HG03460 (cell line): ENCODE results near the gene SH2B3.
"Not testable (repeated sequence)": the region's sequence is repeated elsewhere in the genome, so short reads cannot be mapped to it uniquely, and the experiment has no call there.

ENCODE experiments used
- ATAC-seq: cut with Tn5 transposase; IDR thresholded peaks from one replicate; pipeline ENCODE4 v1.9.1; 2021; ENCODE audit not compliant: unreplicated experiment

The SH2B3 gene

DNA sequence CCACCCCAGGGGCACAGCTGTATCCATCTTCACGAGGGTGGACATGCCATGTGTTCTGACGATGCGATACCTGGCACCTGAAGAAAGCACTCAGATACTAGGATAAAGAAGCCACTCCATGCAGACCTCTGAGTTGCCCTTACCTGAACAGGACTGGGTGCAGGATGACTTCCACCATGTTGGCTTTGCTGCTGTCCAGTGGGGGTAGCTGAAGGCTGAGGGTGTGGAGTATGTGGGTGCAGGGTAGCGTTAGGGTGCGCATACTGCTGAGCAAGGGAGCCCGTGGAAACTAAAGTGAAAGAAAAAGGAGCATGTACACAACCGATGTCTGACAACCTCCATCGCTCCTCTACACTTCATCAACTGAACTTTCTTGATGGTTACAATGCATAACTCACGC, 51.3 kb downstream of the SH2B3 start:
- no peak for ATAC-seq

DNA sequence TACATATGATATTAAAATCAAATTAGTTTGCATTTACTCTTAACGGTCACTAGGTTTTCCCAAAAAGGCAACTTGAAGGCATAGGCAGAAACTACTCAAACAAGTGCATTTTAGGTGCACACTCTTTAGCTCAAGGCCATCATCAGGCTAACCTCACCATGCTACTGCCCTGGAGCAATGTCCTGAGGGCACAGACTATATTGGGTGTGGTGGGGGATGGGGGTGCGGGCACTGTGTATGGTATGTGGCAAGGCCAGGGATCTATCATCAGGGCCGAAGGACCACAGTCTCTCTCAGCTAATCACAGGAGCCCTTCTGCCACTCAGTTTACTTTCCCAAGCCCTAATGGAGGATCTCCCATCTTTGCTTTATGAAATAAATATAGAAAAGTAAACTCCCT, 51.9 kb downstream of the SH2B3 start:
- ATAC-seq = no peak

DNA sequence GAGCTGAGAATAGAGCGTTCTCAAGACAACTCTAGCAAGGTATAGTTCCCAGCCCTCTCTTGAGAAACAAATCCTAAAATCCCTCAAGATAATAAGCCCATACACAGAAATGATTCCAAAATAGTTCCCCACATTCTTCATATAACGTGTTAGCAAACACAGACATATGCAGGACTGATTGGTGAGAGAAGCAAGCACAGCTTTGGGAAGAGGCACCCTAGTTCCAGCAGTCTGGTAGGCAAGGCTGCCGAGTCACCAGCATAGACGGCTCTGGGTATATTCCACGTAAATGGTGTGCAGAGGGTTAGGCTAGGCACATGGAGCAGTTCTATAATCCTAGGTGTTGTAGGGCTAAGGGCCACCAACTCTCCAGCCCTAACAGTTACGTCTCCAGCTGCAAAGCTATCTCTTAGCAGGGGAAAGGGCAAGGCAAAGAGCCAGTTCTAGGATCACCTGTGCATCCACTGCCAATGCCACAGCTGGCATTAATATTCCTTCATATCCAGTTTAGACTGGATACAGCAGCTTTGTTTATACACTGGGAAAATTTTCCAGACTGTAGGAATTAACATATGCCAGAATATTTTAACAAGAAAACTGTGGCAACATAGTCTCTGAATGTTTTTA, 52.9 kb downstream of the SH2B3 start:
- no peak for ATAC-seq

DNA sequence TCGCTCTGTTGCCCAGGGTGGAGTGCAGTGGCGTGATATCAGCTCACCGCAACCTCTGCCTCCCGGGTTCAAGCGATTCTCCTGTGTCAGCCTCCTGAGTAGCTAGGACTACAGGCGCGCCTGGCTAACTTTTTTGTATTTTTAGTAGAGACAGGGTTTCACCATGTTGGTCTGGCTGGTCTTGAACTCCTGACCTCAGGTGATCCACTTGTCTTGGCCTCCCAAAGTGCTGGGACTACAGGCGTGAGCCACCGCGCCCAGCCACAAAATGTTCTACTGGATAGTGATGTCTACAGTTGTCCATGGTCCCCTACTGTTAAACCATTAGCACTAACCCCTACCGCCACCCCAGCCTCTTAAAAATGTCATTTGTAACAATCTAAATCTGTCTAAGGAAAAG, 54.4 kb downstream of the SH2B3 start:
- ATAC-seq = not testable (repeated sequence)

DNA sequence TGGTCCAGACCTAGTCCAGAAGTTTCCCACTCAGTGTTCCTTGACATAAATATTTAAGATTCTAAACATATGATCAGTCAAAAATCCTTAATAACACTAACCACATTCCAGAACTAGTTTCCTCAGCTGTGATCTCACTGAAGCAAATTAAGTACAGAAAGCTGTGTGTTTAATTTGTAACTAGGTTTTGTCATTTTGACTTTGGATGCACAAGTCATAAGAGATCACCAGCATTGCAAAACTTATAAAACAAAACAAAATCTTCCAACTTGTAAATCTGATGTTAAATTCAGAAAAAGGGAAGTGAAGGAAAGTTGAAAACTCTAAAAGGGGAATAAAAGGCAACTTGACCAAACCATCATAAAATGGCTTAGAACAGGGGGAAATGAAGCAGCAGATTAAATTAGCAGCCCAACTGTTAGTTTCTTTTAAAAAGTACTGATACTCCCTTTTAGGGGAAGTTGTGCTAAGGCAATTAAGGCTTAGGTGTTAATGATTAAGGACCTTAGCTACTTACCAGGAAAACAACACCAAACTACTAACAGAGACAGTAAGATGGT, 56.6 kb downstream of the SH2B3 start:
- ATAC-seq = peak; percentile 65

DNA sequence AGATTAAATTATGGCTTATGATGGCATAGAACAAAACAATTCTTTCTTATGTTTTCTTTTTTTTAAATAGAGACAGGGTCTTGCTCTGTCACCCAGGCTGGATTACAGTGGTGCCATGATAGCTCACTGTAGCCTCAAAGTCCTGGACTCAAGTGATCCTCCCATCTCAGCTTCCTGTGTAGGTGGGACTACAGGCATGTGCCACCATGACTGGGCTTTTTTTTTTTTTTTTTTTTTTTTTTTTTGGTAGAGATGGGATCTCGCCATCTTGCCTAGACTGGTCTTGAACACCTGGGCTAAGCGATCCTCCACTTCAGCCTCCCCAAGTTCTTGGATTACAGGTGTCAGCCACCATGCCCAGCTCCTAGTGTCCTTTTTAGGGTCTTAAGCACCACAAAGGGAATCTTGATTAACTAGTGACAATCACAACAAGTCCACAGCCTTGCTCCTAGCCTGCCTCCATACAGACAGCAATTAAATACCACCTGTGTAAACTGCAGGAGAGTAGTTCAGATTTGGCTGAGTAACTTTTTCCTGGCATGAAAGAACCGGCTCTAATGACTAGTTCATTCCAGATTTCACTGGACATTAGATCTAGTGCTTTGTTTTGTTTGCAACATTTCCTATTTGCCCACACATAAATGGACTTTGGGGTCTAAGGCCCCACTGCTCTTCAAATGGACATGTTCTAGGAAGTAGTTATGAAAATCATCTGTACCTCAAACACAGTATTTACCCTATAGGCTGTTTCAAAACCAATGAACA, 61.6 kb downstream of the SH2B3 start:
- ATAC-seq = no peak

DNA sequence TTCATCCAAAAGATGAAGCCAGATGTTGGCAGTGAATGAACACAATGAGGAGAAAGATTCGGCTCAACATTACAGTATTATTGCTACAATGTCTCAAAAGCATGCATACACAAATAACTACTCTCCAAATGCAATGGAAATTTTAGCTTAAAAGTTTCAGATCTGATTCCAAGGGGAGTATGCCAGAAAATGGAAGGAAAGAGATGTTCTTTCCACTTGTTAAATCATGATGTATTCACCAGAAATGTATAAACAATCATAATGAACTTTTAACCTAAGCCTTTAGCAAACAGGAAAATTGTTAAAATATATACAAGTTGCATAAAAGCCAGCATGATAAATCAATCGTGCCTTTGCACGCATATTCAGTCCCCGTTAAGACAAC, 62.1 kb downstream of the SH2B3 start:
- ATAC-seq = no peak

DNA sequence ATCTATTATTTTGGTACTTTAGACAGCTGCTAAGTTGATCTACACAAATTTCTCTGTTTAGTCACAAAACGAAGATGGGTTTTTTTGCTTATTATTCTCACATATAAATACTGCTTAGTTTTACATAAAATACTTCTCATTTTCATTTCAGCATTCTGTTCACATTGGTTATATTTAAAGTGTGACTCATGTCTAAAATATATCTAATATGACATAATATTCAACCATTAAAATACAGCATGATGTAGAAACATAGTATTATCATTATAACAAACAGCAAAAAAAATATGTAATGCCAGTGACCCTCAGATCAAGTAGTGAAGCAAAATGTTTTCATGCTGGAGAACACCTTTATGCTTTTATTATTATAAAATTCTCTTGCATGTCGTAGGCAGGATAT, 63.7 kb downstream of the SH2B3 start:
- ATAC-seq = no peak

DNA sequence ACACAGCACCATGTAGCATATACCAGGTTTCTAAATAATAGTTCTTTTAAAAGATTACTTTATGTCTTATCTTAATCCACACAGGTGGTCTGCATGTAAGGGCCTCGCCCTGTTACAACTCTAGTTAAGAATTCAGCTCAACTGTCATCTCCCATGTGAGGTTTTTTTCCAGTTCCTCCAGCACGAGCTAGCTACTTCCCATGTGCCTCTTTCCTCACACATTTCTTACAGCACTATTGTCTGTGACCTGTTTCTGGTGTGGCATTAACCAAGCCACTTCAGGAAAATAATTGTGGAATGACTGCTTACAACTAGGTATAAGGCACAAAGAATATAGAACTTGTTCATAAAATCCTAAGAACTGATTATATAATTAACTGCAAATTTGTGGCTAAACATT, 65.5 kb downstream of the SH2B3 start:
- no peak for ATAC-seq

DNA sequence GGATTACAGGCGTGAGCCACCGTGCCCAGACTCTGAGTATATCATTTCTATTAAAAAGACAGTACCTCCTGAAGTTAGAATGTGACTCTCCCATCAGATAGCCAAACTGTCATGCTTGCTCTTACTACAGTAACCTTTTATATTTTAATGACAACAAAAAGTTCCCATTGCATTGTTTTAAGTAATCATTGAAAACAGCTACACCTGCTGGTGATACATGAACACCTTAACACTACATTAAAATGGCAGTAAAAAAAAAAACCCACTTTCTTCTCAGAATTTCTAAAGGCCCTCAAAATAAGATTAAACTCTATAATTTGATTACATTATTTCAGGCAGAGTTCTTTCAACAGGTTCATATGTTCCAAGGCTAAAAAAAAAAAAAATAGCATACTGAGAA, 76.7 kb downstream of the SH2B3 start:
- no peak for ATAC-seq

DNA sequence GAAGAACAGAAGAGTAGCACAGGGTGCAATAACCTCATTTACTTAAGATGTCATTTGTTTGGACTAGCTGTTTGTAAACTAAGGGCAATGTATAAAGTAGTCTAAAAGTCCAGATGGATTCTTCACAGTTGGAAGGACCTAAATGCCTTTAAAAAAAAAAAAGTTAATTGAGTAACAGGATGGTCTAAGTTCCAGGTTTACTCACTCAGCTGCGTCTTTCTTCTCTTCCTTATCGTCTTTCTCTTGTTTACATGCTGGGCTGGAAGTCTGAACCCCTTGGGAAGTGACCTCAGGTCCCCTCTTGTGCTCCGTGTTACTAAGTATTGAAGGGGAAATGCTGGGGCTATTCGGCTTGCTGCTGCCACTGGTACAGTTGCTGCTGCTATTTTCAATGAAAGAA, 82.5 kb downstream of the SH2B3 start:
- ATAC-seq = no peak

DNA sequence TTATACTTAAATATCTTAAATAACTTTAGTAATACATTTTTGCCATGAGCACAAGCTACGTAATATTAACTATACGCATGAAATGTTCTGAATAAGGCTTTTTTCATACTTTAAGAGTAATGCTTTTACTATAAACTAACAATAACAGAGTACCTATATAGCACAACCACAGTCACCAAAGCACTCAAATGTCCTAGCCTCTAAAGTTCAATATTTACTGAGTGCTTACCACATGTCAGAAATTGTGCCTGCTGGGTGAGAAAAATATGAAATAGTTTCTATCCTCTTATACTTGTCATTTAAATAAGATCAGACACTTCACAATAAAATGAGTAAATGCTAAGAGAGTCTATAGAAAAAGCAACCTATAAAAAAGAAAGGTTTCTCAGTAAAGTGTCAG, 83.1 kb downstream of the SH2B3 start:
- ATAC-seq = no peak

DNA sequence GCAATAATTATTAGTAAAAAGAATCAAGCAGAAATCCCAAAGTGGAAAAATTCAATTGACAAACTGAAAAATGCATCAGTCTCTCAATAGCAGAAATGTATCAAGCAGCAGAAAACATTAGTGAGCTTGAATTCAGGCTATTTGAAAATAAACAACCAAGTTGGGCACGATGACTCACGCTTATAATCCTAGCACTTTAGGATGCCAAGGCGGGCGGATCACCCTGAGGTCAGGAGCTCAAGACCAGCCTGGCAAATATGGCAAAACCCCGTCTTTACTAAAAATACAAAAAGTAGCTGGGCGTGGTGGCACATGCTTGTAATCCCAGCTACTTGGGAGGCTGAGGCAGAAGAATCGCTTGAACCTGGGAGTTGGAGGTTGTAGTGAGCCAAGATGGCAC, 87.3 kb downstream of the SH2B3 start:
- ATAC-seq = not testable (repeated sequence)

DNA sequence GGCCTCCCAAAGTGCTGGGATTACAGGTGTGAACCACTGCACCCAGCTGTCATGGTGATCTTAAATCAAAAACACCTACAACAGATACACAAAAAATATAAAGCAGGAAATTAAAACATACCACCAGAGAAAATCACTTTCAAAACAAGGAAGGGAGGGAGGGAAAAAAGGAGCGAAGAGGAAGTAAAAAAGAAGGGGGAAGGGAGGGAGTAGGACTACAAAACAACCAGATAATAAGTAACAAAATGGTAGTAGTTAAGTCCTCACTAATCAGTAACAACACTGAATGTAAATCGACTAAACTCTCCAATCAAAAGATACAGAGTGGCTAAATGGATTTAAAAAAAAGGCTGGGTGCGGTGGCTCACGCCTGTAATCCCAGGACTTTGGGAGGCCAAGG, 89.0 kb downstream of the SH2B3 start:
- ATAC-seq = no peak
